Esophagus mucosa (tissue), 1 donor: ENCODE results near the gene EXOC5. TPM values are rescaled to one million over a fixed set of nuclear protein-coding genes. Genes with fewer than 3 reads are reported as not detected.
"Not testable (repeated sequence)": the region's sequence is repeated elsewhere in the genome, so short reads cannot be mapped to it uniquely, and the experiment has no call there.

Experiments
- ATAC-seq: fragments of 200-7000 bp; cut with Tn5 transposase; one replicate; pipeline ENCODE4 v1.9.1; 2020
- total RNA-seq: library from RNA; stranded (reverse); gene quantifications from one replicate; pipeline ENCODE4 v1.2.4, GENCODE V29; 2023
- donor health status: DM: yes; HTN: yes; CAD: no.

The EXOC5 gene
- total RNA-seq, 1 donor from 2014 or later: 43.6 TPM

GRCh38 chr14:57254884-57255283 is 13.8 kb downstream of the EXOC5 start:
- ATAC-seq: no peak

- ATAC-seq: no peak
These were observed 21.6 kb downstream of the EXOC5 start for GRCh38 chr14:57246933-57247657.

GRCh38 chr14:57245941-57246340 is 22.8 kb downstream of the EXOC5 start:
- no peak for ATAC-seq

- ATAC-seq: no peak
These were observed 24.6 kb downstream of the EXOC5 start for GRCh38 chr14:57244106-57244505.

- ATAC-seq: no peak
These were observed 25.4 kb downstream of the EXOC5 start for GRCh38 chr14:57243320-57243719.

GRCh38 chr14:57240115-57240514 is 28.6 kb downstream of the EXOC5 start:
- not testable (repeated sequence) for ATAC-seq

GRCh38 chr14:57232006-57232405 is 36.7 kb downstream of the EXOC5 start:
- ATAC-seq: no peak

DNA sequence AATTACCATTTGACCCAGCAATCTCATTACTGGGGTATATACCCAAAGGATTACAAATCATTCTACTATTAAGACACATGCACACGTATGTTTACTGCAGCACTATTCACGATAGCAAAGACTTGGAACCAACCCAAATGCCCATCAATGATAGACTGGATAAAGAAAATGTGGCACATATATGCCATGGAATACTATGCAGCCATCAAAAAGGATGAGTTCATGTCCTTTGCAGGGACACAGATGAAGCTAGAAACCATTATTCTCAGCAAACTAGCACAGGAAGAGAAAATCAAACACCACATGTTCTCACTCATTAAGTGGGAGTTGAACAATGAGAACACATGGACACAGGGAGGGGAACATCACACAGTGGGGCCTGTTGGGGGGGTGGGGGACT is 40.4 kb downstream of the EXOC5 start:
- ATAC-seq: not testable (repeated sequence)

GRCh38 chr14:57227083-57227482 is 41.6 kb downstream of the EXOC5 start:
- no peak for ATAC-seq

GRCh38 chr14:57221931-57222330 is 46.8 kb downstream of the EXOC5 start:
- ATAC-seq: no peak

GRCh38 chr14:57212919-57213318 is 55.8 kb downstream of the EXOC5 start:
- ATAC-seq: peak; percentile 22

- no peak for ATAC-seq
These were observed 59.1 kb downstream of the EXOC5 start for GRCh38 chr14:57209561-57209960.

GRCh38 chr14:57205938-57206337 is 62.8 kb downstream of the EXOC5 start:
- no peak for ATAC-seq

GRCh38 chr14:57202672-57203071 is 66.0 kb downstream of the EXOC5 start:
- ATAC-seq: not testable (repeated sequence)

DNA sequence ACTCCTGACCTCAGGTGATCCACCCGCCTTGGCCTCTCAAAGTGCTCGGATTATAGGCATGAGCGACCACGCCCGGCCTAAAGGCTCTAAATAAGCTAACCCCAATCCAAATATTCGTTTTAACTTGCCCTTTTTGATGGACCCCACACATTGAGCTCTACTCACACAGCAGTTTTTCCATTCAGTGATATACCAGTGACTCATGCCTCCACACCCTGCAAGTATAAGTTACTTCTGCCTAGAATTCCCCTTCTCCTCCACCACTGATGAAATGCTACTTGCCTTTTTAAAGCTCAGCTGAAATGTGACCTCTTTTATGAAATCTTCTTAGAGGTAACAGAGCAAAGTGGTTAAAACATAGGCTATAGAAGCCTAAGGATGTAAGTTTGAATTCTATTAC is 68.8 kb downstream of the EXOC5 start:
- peak; percentile 67 for ATAC-seq

GRCh38 chr14:57189070-57189469 is 79.6 kb downstream of the EXOC5 start:
- ATAC-seq: no peak

- no peak for ATAC-seq
These were observed 85.8 kb downstream of the EXOC5 start for GRCh38 chr14:57182760-57183503.

DNA sequence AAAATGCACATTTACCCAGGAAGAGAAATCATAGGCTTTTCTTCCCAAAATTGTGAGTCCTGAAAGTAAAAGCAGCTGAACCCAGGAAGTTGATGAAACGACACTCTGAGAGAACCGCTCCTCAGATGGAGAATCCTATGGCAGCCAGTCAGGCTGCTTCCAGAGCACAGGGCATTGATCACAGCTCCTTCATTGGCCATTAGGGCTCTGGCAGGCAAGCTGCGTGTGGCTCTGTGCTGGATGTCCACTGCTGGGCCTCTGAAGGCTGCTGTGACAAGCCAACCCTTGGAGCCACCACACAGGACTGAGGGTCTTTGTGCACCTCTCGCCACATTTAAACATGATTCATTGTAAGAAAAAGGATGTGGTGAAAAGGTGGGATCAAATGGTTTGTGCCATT is 89.4 kb downstream of the EXOC5 start:
- no peak for ATAC-seq

DNA sequence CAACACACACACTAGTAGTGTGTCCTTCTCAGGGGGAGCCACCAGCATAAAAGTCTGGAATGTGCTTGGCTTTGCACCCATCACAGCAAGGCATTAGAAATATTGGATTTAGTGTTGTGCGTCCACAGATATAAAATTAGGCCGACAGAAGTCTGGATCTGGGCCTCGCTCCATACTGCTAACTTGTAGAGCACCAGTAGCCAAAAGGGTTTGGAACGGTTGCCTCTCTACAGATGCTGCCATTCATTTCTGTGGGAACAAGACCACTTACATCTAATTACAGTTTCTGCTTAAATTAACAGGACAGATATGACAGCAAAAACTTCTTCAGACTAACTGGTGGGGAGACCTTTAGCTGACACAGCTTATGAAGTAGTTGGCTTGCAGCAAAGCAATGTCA is 94.2 kb downstream of the EXOC5 start:
- no peak for ATAC-seq

- no peak for ATAC-seq
These were observed 96.8 kb downstream of the EXOC5 start for GRCh38 chr14:57171903-57172302.

DNA sequence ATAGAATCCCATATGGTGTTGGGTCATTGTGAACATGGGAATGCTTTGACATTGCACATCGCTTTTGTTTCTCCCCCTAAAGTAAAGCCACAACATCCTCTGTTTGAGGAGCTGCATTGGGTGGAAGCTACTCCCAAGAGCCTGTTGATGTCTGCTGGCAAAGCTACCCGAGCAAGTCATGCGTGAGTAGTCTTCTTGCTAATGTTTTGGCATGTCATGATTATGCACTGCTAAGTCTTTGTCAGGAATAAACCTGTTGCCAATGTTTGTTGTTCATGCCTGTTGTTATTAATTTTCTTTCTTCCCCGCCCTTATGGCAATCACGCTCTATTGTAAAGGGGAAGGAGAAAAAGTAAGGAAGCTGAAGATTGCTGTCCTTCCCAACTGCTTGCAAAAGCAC is 97.3 kb downstream of the EXOC5 start:
- ATAC-seq: peak; percentile 23

DNA sequence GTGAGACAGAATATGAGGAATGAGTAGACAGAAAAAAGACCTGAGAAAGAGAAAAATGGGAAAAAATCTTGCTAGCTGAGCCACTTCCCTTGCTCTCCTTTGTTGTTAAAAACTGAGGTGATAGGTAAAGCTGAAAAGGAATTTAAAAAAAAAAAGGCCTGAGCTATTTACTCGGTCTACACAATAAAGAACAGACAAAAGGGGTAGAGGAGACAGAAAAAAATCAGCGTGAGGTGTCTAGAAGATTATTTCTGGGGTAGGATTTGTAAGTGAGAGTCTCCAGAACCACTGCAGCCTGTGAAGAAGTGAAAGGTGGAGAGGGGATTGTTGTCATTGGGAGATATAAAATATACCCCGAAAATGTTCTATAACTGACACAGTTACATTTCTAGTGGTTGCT is 98.8 kb downstream of the EXOC5 start:
- ATAC-seq: no peak

DNA sequence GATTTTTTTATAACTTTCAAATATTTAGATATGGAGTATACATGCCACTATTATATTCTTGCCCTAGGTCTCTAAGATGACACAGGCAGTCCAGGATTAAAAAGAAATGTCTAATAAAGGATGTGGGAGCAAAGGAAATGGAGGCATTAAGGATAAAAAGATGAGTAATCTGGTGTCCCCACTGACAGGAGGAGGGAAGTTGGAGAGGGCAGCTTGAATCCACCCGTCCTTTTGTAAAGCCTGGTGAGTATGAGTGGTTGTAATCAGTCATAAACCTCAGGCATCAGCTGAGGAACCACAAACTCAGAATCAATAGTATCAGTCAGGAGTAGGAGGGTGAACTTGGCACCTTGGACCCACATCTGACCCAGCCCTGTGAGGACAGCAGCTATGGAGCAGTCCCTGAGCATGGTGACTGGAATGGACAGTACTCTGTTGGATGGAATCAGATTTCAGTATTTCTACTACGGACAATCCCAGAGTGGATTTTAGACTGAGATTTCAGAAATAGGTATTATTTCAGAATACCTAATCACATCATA is 100.5 kb downstream of the EXOC5 start:
- ATAC-seq: no peak
